Stomach smooth muscle (tissue), 2 donors: ENCODE measurements around the gene UNC13A.

Experiments used
- H3K27ac ChIP-seq: one replicate; pipeline ENCODE4 v1.7.0; 2013; ENCODE audit warnings: mild to moderate bottlenecking, low read length, inconsistent platforms
- H3K27me3 ChIP-seq, 2 donors: one replicate each; pipeline ENCODE4 v1.7.0; 2013; ENCODE audit warnings: low read length in 2 of 2; ENCODE audit not compliant: insufficient read depth in 2 of 2, control insufficient read depth in 1 of 2
- H3K36me3 ChIP-seq, 2 donors: one replicate each; pipeline ENCODE4 v1.7.0; 2013; ENCODE audit warnings: low read length in 2 of 2; ENCODE audit not compliant: control insufficient read depth in 2 of 2, insufficient read depth in 2 of 2
- H3K4me1 ChIP-seq: one replicate; pipeline ENCODE4 v1.7.0; 2013; ENCODE audit warnings: low read length; ENCODE audit not compliant: control insufficient read depth, insufficient read depth
- H3K4me3 ChIP-seq, 2 donors: one replicate each; pipeline ENCODE4 v1.7.0; 2013; ENCODE audit warnings: low read length in 2 of 2
- H3K9ac ChIP-seq, 2 donors: one replicate each; pipeline ENCODE4 v1.7.0; 2013; ENCODE audit warnings: low read length in 2 of 2, mild to moderate bottlenecking in 1 of 2
- H3K9me3 ChIP-seq, 2 donors: one replicate each; pipeline ENCODE4 v1.7.0; 2013; ENCODE audit warnings: low read length in 2 of 2; ENCODE audit not compliant: control insufficient read depth in 2 of 2
- donor health status: healthy.
- donor health status: Pancreatic carcinoma.

The UNC13A gene

DNA sequence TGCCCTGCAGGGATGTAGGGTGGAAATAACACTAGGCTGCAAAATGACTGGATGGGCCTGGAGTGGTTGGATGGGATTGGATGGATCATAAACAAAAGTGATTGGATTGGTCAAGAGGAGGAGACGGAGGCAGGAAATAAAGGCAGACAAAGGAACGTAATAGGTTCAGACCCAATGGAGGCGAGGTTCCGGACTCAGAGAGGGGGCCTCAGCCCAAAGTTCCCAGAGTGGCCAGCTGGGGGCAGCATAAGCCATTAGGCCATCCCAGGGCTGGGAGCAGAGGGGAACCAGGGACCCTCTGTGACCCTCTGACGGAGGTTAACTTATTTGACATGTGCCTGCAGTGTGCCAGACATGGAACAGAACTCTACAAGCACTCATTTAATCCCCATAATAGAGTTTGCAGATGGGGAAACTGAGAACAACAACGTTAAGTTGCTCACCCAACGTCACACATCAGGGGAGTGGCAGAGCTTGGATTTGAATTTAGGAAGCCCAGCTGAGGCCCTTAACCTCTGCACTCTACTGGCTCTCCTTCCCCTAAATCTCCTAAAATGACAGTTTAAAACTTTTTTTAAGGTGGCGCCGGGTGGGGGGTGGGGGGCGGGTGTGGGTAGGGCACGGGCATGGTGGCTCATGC is 15.8 kb upstream of the UNC13A start:
- Histone ChIP-seq H3K9ac (no peak overlapping the region), H3K27me3 (peaks cover 9 to 10% of the 10 kb centered on the region in 2 donors), H3K9me3 (no peaks in the 10 kb centered on the region), H3K27ac (no peak overlapping the region), H3K36me3 (no peaks in the 10 kb centered on the region), H3K4me1 (no peaks in the 10 kb centered on the region), H3K4me3 (no peak overlapping the region)

DNA sequence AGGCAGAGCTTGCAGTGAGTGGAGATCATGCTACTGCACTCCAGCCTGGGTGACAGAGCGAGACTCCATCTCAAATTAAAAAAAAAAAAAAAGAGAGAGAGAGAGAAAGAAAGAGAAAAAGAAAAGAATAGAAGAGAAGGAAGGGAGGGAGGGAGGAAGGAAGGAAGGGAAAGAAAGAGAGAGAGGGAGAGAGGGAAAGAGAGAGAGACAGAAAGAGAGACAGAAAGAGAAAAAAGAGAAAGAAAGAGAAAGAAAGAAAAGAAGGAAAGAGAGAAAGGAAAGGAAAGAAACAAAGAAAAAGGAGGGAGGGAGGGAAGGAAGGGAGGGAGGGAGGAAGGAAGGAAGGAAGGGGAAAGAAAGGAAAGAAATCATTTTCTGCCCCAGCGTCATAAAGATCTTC is 7.0 kb upstream of the UNC13A start:
- Histone ChIP-seq H3K27me3 (peaks cover 12 to 15% of the 10 kb centered on the region in 2 donors), H3K9ac (no peak overlapping the region), H3K4me1 (no peaks in the 10 kb centered on the region), H3K9me3 (no peaks in the 10 kb centered on the region), H3K27ac (no peak overlapping the region), H3K4me3 (no peak overlapping the region), H3K36me3 (no peaks in the 10 kb centered on the region)

DNA sequence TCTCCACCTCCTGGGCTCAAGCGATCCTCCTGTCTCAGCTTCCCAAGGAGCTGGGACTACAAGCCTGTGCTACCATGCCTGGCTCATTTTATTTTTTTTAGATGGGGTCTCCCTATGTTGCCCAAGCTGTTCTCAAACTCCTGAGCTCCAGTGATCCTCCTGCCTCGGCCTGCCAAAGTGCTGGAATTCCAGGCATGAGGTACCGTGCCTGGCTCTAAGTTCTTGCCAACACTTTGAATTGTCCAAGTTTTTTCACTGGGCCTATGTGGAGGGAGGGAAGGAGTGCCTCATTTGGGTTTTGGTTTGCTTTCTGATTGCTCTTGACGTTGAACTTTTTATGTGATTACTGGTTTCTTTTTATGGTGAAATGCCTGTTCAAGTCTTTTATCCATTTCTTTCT is 4.4 kb upstream of the UNC13A start:
- Histone ChIP-seq H3K36me3 (no peaks in the 10 kb centered on the region), H3K27ac (no peak overlapping the region), H3K9me3 (no peaks in the 10 kb centered on the region), H3K9ac (no peak overlapping the region), H3K4me1 (no peaks in the 10 kb centered on the region), H3K27me3 (peaks cover 21 to 25% of the 10 kb centered on the region in 2 donors), H3K4me3 (no peak overlapping the region)

DNA sequence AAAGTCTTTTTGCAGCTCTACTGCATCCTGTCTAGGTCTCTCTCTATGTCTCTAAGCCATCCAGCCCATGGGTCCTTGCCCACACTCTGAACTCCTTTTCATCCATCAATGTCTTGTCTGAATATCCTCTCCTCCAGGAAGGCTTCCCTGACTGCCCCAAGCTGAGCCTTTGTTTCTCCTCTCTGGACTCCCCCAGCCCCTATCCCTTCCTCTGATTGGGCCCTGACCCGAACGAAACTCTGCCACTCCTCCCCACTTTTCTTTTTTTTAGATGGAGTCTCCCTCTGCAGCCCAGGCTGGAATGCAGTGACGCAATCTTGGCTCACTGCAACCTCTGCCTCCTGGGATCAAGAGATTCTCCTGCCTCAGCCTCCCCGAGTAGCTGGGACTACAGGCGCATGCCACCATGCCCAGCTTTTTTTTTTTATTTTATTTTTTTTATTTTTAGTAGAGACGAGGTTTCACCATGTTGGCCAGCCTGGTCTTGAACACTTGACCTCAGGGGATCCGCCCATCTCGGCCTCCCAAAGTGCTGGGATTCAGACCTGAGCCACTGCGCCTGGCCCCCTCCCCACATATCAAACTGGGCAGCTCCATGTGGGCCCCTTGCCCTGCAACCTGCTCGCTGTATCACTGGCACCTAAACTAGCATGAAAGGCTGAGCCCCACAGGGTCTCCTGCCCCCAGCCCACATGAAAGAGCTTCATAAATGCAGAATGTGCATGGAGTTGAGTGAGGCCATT is 870 bp upstream of the UNC13A start:
- Histone ChIP-seq H3K36me3 (no peaks in the 10 kb centered on the region), H3K4me1 (no peaks in the 10 kb centered on the region), H3K27ac (no peak overlapping the region), H3K27me3 (peaks cover 40 to 43% of the 10 kb centered on the region in 2 donors), H3K9ac (no peak overlapping the region), H3K4me3 (no peak overlapping the region), H3K9me3 (no peaks in the 10 kb centered on the region)

DNA sequence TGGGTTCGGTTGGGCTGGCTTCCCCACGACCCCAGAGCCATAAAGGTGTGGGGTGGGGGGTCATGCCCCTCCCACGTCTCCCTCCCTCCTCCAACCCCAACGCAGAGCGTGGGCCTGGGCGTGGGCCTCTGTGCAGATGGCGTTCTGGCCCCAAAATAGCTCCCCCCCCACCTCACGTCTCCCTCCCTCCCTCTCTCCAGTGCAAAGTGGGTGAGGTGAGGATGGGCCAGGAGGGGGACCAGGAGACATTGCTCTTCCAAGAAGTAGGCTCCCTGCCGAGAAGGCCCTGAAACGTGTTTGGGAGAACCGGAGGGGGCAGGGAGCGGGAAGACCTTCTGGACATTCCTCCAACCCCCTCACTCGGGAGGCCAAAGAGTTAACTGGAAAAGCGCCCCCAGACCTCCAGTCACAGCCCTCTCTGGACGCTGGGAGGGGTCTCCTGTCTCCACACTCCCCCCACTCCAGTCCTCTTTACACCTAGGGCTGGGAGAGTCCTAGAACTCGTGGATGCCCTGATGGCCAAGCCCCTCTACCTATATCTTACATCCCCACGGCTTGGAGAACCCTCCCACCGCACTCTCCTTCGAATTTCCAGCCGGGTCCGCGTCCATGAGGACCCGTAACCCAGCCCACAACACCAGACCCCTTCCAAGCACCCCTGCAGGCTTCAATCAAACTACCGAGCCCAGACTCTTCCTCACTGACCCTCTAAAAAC is 855 bp downstream of the UNC13A start:
- Histone ChIP-seq H3K4me1 (no peaks in the 10 kb centered on the region), H3K27me3 (peaks cover 44% of the 10 kb centered on the region in 2 donors), H3K4me3 (no peak overlapping the region), H3K9me3 (no peaks in the 10 kb centered on the region), H3K27ac (no peak overlapping the region), H3K36me3 (no peaks in the 10 kb centered on the region), H3K9ac (no peak overlapping the region)

DNA sequence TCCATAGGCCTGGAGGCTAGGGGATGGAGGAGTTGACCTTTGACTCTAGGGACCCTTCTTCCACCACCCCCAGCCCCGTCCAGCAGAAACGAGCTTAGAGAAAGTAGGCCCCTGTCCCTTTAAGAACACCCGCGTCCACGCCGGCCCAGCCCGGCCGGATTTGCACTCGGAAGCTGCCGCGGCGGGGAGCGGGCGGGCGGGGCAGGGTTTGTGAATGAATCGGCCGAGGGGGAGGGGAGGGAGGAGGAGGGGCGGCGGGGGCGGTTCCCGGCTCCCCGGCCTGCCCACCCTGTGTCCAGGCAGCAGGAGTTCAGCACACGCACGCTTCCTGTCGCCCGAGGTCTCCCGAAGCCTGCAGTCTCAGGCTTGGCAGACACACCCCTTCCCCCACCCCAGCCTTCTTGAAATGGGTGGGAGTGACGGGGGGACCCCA is 1.5 kb downstream of the UNC13A start:
- Histone ChIP-seq H3K27me3 (peaks cover 44 to 47% of the 10 kb centered on the region in 2 donors), H3K9me3 (no peaks in the 10 kb centered on the region), H3K4me1 (no peaks in the 10 kb centered on the region), H3K36me3 (no peaks in the 10 kb centered on the region), H3K9ac (no peak overlapping the region), H3K4me3 (no peak overlapping the region), H3K27ac (no peak overlapping the region)

DNA sequence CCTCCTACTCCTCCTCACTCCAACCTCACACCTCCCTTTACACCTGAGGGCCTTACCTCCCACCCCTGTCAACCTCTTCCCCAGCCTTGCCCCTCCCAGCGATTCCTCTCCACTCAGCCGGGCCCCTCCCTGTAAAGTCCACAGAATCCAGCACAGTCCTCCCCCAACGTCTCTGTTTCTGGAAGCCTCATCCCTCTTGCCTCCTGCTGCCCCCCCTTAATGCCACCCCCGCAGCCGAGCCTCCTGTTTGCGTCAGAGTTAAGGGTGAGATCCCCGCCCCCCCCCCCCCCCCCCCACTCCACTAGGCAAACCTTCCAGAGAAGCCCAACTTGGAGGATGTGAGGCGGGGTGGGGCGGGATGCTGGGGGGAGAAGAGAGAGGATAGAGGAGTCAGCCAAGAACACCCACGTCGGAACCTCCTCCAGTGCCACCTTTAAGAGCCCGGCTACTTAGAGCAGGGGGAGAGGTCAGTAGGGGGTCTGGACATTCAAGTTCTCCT is 2.1 kb downstream of the UNC13A start:
- Histone ChIP-seq H3K9me3 (no peaks in the 10 kb centered on the region), H3K27me3 (peaks cover 49 to 52% of the 10 kb centered on the region in 2 donors), H3K4me3 (no peak overlapping the region), H3K9ac (no peak overlapping the region), H3K27ac (no peak overlapping the region), H3K36me3 (no peaks in the 10 kb centered on the region), H3K4me1 (no peaks in the 10 kb centered on the region)

DNA sequence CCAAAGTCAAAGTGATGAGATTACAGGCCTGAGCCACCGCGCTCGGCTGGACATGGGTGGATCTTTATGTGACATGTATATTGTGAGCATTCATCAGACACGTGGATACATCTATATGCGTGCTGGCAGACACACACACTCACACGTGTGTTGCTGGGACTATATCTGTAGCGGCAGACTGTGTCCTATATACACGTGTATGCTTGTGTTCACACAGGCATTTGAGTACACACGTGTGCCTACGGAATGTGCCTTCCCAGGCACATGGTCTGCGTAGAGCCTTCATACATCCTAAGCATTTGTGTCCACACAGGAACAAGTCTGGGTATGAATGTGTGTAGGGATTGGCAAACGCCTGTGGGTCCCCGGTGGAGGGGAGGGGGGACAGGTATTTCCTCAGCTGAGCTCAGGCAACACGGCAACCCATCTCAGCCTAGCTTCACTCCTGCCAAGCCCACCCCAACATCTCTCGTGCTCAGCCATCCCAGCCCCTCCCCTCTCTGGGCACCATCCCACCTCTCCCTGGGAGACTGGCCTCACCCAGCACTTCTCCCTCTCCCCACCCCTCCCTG is 2.6 kb downstream of the UNC13A start:
- Histone ChIP-seq H3K4me1 (no peaks in the 10 kb centered on the region), H3K4me3 (no peak overlapping the region), H3K9me3 (no peaks in the 10 kb centered on the region), H3K27ac (no peak overlapping the region), H3K9ac (no peak overlapping the region), H3K36me3 (no peaks in the 10 kb centered on the region), H3K27me3 (peaks cover 48 to 52% of the 10 kb centered on the region in 2 donors)

DNA sequence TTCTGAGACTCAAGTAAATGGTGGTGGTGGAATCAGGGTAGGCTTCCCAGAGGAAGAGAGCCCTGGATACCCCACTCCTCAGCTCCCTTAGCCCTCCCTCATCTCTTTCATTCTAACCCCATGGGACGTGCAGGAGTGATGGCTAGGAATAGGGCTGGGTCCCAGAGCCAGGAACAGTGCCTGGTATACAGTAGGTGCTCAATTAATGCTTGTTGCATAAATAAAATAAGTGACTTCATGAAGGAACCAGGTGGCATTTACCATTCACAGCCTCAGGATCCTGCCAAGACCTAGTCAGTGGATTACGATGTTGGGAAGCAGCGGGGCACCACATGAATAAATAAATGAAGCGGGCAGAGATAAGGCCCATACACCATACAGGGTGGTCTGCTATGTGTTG is 3.9 kb downstream of the UNC13A start:
- H3K36me3 ChIP-seq, result no peaks in the 10 kb centered on the region
- H3K9me3 ChIP-seq, result no peaks in the 10 kb centered on the region
- no peak overlapping the region for H3K27ac ChIP-seq
- no peak overlapping the region for H3K9ac ChIP-seq
- peaks cover 52 to 56% of the 10 kb centered on the region in 2 donors for H3K27me3 ChIP-seq
- no peak overlapping the region for H3K4me3 ChIP-seq
- H3K4me1 ChIP-seq, result peaks cover 6% of the 10 kb centered on the region

DNA sequence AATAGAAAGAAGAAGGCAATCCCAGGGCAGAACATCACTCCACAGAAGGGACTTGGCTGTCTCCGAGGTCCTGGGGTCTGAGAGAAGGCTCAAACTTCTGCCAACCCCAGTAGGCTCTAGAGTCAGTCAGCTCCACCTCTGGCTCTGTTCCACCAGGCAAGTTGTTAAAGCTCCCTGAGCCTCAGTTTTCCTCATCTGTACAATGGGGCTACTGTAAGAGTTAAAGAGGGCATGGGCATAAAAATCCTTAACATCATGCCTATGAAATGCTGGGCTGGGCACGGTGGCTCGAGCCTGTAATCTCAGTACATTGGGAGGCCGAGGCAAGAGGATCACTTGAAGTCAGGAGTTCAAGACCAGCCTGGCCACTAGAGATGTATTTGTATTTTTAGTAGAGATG is 5.1 kb downstream of the UNC13A start:
- Histone ChIP-seq H3K36me3 (no peaks in the 10 kb centered on the region), H3K9me3 (no peaks in the 10 kb centered on the region), H3K27ac (no peak overlapping the region), H3K4me3 (no peak overlapping the region), H3K27me3 (peaks cover 45 to 49% of the 10 kb centered on the region in 2 donors), H3K4me1 (peaks cover 6% of the 10 kb centered on the region), H3K9ac (no peak overlapping the region)
